GM19324 (cell line): Measurements from ENCODE around the gene LRRC25.

ENCODE experiments used
- ATAC-seq: cut with Tn5 transposase; IDR thresholded peaks from one replicate; pipeline ENCODE4 v1.9.1; 2021; ENCODE audit warnings: mild to moderate bottlenecking, moderate library complexity; ENCODE audit not compliant: unreplicated experiment, low FRiP score

Gene LRRC25

GRCh38 chr19:18397242-18398202 lies at the start of gene LRRC25:
Gene LRRC25 (minus strand): TSS chr19:18397622. CDS start chr19:18396963, 659 bp downstream.
- ATAC-seq: no peak

- ATAC-seq: no peak
Observed at GRCh38 chr19:18446811-18447359, 49.5 kb upstream of the LRRC25 start.

- no peak for ATAC-seq
Observed at GRCh38 chr19:18446145-18446810, 48.9 kb upstream of the LRRC25 start.

- ATAC-seq: no peak
Observed at GRCh38 chr19:18445262-18445948, 48.0 kb upstream of the LRRC25 start.

GRCh38 chr19:18444513-18444912 lies 47.1 kb upstream of the LRRC25 start:
- no peak for ATAC-seq

- no peak for ATAC-seq
Observed at GRCh38 chr19:18443831-18444230, 46.4 kb upstream of the LRRC25 start.

GRCh38 chr19:18443406-18443805 lies 46.0 kb upstream of the LRRC25 start:
- no peak for ATAC-seq

- no peak for ATAC-seq
Observed at GRCh38 chr19:18442941-18443340, 45.5 kb upstream of the LRRC25 start.

GRCh38 chr19:18441804-18442788 lies 44.7 kb upstream of the LRRC25 start:
- ATAC-seq: no peak

GRCh38 chr19:18440936-18441803 lies 43.7 kb upstream of the LRRC25 start:
- ATAC-seq: no peak

- ATAC-seq: no peak
Observed at GRCh38 chr19:18440415-18440877, 43.0 kb upstream of the LRRC25 start.

GRCh38 chr19:18439910-18440237 lies 42.5 kb upstream of the LRRC25 start:
- ATAC-seq: no peak

- no peak for ATAC-seq
Observed at GRCh38 chr19:18439025-18439909, 41.8 kb upstream of the LRRC25 start.

GRCh38 chr19:18438331-18439024 lies 41.1 kb upstream of the LRRC25 start:
- no peak for ATAC-seq

GRCh38 chr19:18437491-18438330 lies 40.3 kb upstream of the LRRC25 start, which contains the start of gene ISYNA1:
Gene ISYNA1 (minus strand): TSS chr19:18438133. CDS start chr19:18437979, 154 bp downstream.
- ATAC-seq: peak; percentile 6
